ENCODE data around the gene GSTO1. TPM values are rescaled to one million over a fixed set of nuclear protein-coding genes. Genes with fewer than 3 reads are reported as not detected.
A peak's percentile ranks its signal among the peaks of the same experiment; 100 is the strongest.
"Not testable (repeated sequence)": the region's sequence is repeated elsewhere in the genome, so short reads cannot be mapped to it uniquely, and the experiment has no call there.

Gene GSTO1
- total RNA-seq, 1 experiment from 2014 or later: 460 TPM

GRCh38 chr10:104246976-104247375 is 7.7 kb upstream of the GSTO1 start:
- no peak for DNase-seq (ENCODE audit: low read depth, low spot score)
- in situ Hi-C loops (cut with HindIII; ENCODE audit: low pct_unique_long_range_greater_than_20kb, low sequenced_read_pairs): no loop called here

GRCh38 chr10:104247513-104248146 is 7.1 kb upstream of the GSTO1 start:
- in situ Hi-C loops (cut with HindIII; ENCODE audit: low pct_unique_long_range_greater_than_20kb, low sequenced_read_pairs): no loop called here

DNA sequence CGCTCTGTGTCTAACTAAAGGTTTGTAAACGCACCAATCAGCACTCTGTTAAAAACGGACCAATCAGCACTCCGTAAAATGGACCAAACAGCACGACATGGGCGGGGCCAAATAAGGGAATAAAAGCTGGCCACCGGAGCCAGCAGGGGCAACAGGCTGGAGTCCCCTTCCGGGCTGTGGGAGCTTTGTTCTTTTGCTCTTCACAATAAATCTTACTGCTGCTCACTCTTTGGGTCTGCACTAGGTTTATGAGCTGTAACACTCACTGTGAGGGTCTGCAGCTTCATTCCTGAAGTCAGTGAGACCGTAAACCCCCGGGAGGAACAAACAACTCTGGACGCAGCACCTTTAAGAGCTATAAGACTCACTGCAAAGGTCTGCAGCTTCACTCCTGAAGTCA is 5.8 kb upstream of the GSTO1 start:
- DNase-seq (ENCODE audit: low read depth, low spot score); in situ Hi-C loops (cut with HindIII; ENCODE audit: low pct_unique_long_range_greater_than_20kb, low sequenced_read_pairs): not testable (repeated sequence)

More at GRCh38 chr10:104247513-104248146, 7.1 kb upstream of the GSTO1 start:
- no peak for DNase-seq (ENCODE audit: low read depth, low spot score)

DNA sequence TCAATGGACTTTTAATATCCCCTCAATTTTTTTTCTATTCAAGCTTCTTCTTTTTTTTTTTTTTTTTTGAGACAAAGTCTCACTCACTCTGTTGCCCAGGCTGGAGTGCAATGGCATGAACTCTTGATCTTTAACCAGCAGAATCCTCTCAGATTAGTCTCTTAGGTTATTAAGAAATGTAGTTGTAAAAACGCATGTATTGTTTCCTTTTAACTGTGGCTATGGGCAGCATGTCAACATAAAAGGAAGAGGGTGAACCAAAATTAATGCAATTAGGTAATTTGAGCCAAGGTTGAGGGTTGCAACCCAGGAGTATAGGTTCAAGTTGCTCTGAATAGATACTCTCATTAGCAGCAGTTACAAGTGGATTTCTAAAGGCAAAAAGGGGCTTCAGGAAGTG is 4.3 kb upstream of the GSTO1 start:
- in situ Hi-C loops (cut with HindIII; ENCODE audit: low pct_unique_long_range_greater_than_20kb, low sequenced_read_pairs): no loop called here
- no peak for DNase-seq (ENCODE audit: low read depth, low spot score)

DNA sequence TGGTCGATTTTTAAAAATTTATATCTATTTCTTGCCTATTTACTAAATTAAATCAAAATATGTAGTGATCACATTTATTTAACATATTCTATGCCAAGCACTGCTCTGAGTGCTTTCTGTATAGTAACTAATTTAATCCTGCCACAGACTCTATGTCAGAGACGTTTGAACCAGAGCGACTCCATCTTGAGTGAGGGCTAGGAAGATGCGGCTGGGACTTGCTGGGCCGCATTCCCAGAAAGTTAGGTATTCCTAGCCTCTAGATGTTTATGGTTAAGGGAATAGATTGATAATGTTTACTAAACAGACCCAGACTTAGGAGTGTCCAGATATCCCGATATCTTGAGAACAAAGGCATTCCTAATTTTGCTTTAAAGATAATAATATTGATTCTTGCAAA is 3.2 kb upstream of the GSTO1 start:
- no peak for DNase-seq (ENCODE audit: low read depth, low spot score)

GRCh38 chr10:104252368-104252767 is 2.3 kb upstream of the GSTO1 start:
- in situ Hi-C loops (cut with HindIII; ENCODE audit: low pct_unique_long_range_greater_than_20kb, low sequenced_read_pairs): no loop called here
- DNase-seq (ENCODE audit: low read depth, low spot score): no peak

More for the DNA sequence above, 3.2 kb upstream of the GSTO1 start:
- in situ Hi-C loops (cut with HindIII; ENCODE audit: low pct_unique_long_range_greater_than_20kb, low sequenced_read_pairs): no loop called here

DNA sequence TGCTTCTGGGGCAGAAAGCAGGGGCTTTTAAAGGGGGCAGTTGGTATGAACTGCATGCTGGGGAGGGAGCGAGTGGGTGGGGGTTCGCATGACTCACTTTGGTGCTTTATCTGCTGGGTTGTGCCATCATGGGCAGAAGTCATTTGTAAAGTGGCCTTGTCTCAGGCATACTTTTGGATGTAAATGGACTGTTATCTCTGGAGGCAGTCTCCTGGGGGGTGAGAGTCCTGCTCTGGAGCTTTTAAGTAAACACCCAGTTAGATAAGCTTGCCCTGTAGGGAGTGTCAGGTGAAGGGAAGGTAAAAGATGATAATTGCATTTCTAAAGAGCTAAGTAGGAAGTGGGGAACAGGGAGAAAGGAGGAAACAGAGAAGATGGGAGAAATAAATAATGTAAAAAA is 1.6 kb upstream of the GSTO1 start:
- in situ Hi-C loops (cut with HindIII; ENCODE audit: low pct_unique_long_range_greater_than_20kb, low sequenced_read_pairs): no loop called here
- DNase-seq (ENCODE audit: low read depth, low spot score): no peak

DNA sequence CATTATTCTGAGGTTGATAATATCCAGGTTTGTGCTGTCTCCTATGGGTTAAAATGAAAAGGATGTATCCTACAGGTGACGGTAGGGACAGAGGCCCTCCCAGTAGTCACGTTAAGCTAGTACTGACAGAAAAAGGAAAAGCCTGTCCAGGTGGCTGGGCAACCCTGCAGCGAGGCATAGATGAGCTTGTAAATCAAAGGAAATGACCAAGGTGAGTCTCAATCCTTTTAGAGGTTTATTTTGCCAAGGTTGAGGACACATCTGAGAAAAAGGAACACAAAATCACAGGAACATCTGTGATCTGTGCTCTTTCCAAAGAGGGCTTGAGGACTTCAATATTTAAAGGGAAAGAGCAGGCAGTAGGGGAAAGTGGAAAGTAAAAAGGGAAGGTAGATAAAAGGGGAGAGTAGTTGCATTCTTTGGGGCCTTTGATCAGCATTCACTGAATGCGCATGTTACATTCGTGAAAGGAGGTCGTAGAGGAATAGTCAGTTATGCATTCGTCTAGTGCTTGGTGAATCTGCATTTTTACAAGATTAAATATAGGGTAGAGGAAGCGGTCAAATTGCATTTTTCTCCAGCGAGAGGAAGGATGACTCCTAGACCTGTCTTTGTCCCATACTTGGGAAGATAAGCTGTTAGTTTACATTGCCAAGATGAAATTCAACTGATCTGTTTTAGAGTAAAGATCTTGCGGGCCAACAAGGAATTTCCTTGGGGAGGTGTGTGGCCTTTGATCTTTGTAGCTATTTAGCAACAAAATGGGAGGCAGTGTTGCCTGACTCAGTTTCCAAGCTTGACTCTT is 884 bp upstream of the GSTO1 start:
- DNase-seq (ENCODE audit: low read depth, low spot score): no peak
- in situ Hi-C loops (cut with HindIII; ENCODE audit: low pct_unique_long_range_greater_than_20kb, low sequenced_read_pairs): no loop called here

DNA sequence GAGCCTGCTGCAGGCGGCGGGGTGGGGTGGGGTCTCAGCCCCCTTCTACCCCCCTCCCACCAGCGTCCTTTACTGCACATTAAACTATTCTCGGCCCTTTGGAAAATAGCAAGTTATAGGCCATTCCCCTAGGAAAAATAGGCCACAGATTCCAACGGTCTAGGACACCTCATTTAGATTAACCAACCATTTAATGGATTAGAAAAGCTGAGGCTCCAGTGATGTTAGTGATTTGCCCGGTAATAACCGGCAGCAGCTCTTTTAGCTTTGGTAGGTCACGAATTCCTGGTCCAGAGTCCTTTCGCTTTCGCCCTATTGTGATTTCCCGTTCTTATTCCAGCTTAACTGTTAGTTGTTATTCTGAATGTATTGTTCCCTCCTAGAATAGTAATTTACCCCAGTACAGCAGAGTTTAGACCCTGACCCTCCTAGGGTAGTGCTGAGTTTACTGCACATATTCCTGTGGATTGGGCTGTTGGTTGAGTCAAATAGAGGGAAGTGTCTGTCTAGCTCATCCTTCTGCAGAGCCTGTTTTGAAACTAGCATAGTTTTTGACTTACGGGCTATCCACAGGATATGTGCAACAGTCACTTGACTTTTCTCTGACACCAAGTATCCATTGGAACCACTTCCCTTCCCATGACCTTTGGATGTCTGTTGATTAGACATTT is 754 bp downstream of the GSTO1 start:
- in situ Hi-C loops (cut with HindIII; ENCODE audit: low pct_unique_long_range_greater_than_20kb, low sequenced_read_pairs): no loop called here
- DNase-seq (ENCODE audit: low read depth, low spot score): peak; percentile 94

DNA sequence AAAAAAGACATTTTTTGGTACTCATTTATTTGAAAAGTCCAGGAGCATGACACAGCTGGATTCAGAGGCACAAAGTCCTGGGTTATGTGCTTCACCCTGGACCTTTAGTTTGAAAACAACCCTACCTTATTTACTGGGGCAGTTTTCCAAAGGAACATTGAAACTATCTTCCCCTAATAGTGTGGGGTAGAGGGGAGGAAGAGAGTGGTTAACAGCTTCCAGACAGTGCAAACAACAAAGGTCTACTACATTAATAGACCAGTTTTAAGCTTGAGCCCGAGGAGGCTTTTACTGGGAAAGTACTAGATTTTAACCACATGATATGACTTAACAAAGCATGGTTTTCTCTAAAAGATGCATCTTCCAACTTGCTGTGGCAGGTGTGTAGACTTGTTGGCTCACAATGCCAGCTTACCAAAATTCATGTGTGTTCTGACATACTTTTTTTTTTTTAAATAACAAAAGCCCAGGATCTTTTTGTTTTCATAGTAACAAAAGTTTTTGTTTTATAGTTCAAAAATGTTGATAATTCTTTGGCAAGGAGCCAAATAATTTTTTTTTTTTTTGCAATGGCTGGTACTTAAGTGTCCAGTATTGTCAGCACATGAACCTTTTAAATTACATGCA is 1.8 kb downstream of the GSTO1 start:
- peak; percentile 46 for DNase-seq (ENCODE audit: low read depth, low spot score)
- in situ Hi-C loops (cut with HindIII; ENCODE audit: low pct_unique_long_range_greater_than_20kb, low sequenced_read_pairs): no loop called here

DNA sequence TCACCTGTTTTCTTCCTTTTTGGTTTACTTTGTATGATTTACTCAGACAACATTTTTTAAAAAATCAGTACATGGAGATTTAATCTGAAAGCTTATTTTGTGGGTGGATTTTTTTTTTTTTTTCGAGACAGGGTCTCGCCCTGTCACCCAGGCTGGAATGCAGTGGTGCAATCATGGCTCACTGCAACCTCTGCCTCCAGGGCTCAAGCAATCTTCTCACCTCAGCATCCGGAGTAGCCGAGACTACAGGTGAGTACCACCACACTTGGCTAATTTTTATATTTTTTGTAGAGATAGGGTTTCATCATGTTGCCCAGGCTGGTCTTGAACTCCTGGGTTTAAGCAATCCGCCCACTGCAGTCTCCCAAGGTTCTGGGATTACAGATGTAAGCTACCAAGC is 2.5 kb downstream of the GSTO1 start:
- DNase-seq (ENCODE audit: low read depth, low spot score): no peak
- in situ Hi-C loops (cut with HindIII; ENCODE audit: low pct_unique_long_range_greater_than_20kb, low sequenced_read_pairs): no loop called here

GRCh38 chr10:104258209-104258608 is 3.5 kb downstream of the GSTO1 start:
- in situ Hi-C loops (cut with HindIII; ENCODE audit: low pct_unique_long_range_greater_than_20kb, low sequenced_read_pairs): no loop called here
- no peak for DNase-seq (ENCODE audit: low read depth, low spot score)

DNA sequence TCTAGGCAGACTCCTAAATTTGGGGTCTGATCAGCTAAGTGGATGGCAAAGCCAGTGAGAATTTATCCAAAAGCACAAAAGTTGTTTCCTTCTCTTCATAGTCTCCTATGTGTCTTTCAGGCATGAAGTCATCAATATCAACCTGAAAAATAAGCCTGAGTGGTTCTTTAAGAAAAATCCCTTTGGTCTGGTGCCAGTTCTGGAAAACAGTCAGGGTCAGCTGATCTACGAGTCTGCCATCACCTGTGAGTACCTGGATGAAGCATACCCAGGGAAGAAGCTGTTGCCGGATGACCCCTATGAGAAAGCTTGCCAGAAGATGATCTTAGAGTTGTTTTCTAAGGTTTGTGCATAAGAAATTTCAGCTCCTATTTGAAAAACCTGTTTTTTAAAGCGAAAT is 4.8 kb downstream of the GSTO1 start:
- in situ Hi-C loops (cut with HindIII; ENCODE audit: low pct_unique_long_range_greater_than_20kb, low sequenced_read_pairs): no loop called here
- no peak for DNase-seq (ENCODE audit: low read depth, low spot score)

DNA sequence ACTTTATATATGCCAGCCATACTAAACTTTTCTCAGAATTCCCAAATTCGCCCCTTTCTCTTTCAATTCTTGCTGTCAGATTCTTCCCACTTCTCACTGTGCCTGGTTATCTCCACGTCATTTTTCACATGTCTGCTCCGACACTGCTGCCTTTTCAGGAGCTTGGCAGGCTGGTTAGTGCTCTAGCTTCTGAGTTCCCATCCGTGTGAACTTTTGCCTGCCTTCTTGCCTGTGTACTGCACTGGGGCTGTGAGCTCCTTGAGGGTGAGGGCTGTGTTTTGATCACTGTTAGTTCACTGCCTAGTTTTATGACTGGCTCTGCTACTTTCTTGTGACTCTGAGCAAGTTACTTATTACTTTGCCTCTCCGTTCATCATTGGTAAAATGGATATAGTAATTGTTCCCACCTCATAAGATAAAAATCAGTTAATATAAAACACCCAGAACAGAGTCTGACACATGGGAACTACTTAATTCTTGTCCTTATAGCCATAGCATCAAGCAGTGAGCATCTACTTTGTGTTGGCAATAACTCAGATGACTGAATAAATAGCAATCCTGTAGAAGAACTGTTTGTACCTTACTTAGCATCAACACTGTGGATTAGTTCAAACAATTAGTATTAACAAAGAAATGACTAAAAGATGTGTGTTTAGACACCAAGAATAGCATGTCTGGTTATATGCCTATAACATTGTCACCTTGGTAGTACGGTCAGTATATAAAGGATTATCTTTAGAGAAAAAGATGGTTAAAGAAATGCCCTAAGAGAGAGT is 5.5 kb downstream of the GSTO1 start:
- in situ Hi-C loops (cut with HindIII; ENCODE audit: low pct_unique_long_range_greater_than_20kb, low sequenced_read_pairs): no loop called here
- DNase-seq (ENCODE audit: low read depth, low spot score): no peak

- DNase-seq (ENCODE audit: low read depth, low spot score): no peak
Observed at GRCh38 chr10:104260775-104261115, 6.1 kb downstream of the GSTO1 start.

GRCh38 chr10:104262055-104262454 is 7.4 kb downstream of the GSTO1 start:
- no peak for DNase-seq (ENCODE audit: low read depth, low spot score)
- in situ Hi-C loops (cut with HindIII; ENCODE audit: low pct_unique_long_range_greater_than_20kb, low sequenced_read_pairs): no loop called here

More at GRCh38 chr10:104260775-104261115, 6.1 kb downstream of the GSTO1 start:
- in situ Hi-C loops (cut with HindIII; ENCODE audit: low pct_unique_long_range_greater_than_20kb, low sequenced_read_pairs): no loop called here

DNA sequence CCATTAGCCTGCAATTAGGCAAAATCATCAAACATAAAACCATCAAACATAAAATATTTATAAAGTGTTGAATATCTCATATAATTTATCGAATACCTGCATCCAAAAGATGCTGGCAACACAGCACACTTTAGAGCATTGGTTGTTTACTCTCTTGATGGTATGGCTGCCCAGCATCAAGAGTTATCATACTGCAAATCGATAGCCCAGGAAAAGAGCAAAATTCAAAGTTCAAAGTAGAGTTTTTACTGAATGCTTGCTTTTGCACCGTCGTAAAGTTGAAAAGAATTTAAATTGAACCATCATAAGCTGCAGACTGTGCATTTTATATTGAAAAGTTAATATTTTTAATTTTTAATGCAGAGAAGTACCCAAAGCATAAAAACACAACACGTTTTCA is 10.1 kb downstream of the GSTO1 start:
- in situ Hi-C loops (cut with HindIII; ENCODE audit: low pct_unique_long_range_greater_than_20kb, low sequenced_read_pairs): no loop called here
- no peak for DNase-seq (ENCODE audit: low read depth, low spot score)
